Duodenal mucosa (tissue), 2 donors: Measurements from ENCODE around the gene POLR2F.

Source experiments
- H3K27ac ChIP-seq: one replicate; pipeline ENCODE4 v1.7.0; 2013; ENCODE audit warnings: low read depth, low read length
- H3K27me3 ChIP-seq, 2 donors: one replicate each; pipeline ENCODE4 v1.7.0; 2013; ENCODE audit warnings: low read length in 2 of 2, control low read depth in 1 of 2; ENCODE audit not compliant: insufficient read depth in 2 of 2, control insufficient read depth in 1 of 2
- H3K36me3 ChIP-seq, 2 donors: one replicate each; pipeline ENCODE4 v1.7.0; 2013; ENCODE audit warnings: low read length in 2 of 2, control low read depth in 1 of 2; ENCODE audit not compliant: insufficient read depth in 2 of 2, control insufficient read depth in 1 of 2
- H3K4me1 ChIP-seq, 2 donors: one replicate each; pipeline ENCODE4 v1.7.0; 2013; ENCODE audit warnings: low read length in 2 of 2, control low read depth in 1 of 2; ENCODE audit not compliant: insufficient read depth in 2 of 2, control insufficient read depth in 1 of 2
- H3K4me3 ChIP-seq, 2 donors: one replicate each; pipeline ENCODE4 v1.7.0; 2013; ENCODE audit warnings: low read length in 2 of 2, low read depth in 1 of 2
- H3K9ac ChIP-seq, 2 donors: one replicate each; pipeline ENCODE4 v1.7.0; 2013; ENCODE audit warnings: low read length in 2 of 2, low read depth in 1 of 2
- H3K9me3 ChIP-seq, 2 donors: one replicate each; pipeline ENCODE4 v1.7.0; 2013; ENCODE audit warnings: low read length in 2 of 2, control low read depth in 1 of 2; ENCODE audit not compliant: control insufficient read depth in 1 of 2

Gene POLR2F

DNA sequence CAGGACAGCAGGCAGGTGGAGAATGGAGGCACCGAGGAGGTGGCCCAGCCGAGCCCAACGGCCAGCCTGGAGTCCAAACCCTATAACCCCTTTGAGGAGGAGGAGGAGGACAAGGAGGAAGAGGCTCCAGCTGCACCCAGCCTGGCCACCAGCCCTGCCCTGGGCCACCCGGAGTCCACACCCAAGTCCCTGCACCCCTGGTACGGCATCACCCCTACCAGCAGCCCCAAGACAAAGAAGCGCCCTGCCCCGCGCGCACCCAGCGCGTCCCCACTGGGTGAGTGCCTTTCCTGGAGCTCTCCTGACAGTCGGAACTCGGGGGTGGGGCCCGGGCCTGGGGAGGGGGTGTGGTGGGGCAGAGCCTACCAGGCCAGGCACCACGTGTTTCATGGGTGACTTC is 27.7 kb upstream of the POLR2F start:
- Histone ChIP-seq H3K27ac (no peak overlapping the region), H3K9me3 (no peaks in the 10 kb centered on the region), H3K36me3 (peaks cover 19 to 48% of the 10 kb centered on the region in 2 donors), H3K4me1 (peaks cover 19 to 20% of the 10 kb centered on the region in 2 donors), H3K9ac (no peak overlapping the region), H3K27me3 (no peaks in the 10 kb centered on the region), H3K4me3 (no peak overlapping the region)

DNA sequence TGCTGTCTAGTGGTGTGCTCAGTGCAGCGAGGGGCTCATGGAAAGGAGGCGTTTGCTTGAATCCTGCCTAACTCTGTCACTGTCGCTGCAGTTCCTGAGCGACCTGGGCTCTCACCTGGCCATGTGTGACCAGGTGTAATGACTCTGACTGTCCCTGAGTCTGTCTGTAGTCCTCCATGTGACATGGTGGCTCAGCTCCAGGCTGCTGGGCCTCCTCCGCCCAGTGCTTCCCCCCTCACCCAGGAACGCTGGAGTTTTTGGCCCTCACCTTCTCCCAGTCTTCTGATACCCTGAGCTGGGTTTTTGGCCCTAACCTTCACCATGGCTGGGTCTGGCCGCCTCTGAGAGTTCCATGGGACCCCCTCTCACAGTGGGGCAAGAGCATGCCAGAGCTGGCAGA is 27.1 kb upstream of the POLR2F start:
- no peak overlapping the region for H3K4me3 ChIP-seq
- H3K27ac ChIP-seq = no peak overlapping the region
- no peak overlapping the region for H3K9ac ChIP-seq
- no peaks in the 10 kb centered on the region for H3K27me3 ChIP-seq
- H3K9me3 ChIP-seq = no peaks in the 10 kb centered on the region
- peaks cover 19 to 20% of the 10 kb centered on the region in 2 donors for H3K4me1 ChIP-seq
- H3K36me3 ChIP-seq = peaks cover 19 to 52% of the 10 kb centered on the region in 2 donors

DNA sequence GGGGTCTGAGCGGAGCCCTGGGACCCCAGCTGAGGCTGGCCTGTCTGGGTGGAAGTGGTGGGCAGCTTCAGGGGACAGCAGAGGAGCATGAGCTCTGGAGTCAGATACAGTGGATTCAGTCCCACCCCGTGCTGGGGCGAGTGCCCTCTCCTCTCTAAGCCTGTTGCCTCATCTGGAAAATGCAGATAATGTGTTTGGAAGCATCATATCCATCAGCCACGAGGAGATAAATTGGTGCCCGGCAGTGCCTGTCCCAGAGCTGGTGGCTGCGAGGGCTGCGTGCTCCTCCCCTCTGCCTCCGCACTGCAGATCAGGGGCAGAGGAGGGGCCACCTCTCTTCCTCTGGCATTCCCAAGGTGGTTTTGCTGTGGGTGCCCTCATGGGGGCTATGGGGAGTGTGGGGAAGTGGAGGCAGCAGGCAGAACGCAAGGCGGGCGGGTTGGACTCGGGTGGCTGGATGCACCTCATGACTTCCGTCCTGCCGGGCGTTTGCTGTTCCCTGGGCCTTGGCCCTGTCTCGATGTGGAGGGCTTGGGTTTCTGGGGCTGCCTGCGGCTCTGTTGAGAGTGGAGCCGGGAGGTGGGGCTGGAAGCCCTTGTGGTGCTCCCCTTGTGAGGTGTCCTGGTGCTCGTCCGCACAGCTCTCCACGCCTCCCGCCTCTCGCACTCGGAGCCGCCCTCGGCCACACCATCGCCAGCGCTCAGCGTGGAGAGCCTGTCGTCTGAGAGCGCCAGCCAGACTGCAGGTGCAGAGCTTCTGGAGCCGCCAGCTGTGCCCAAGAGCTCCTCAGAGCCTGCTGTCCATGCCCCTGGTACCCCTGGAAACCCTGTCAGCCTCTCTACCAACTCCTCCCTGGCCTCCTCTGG is 26.5 kb upstream of the POLR2F start:
- no peak overlapping the region for H3K9ac ChIP-seq
- no peak overlapping the region for H3K27ac ChIP-seq
- H3K36me3 ChIP-seq = peaks cover 19 to 58% of the 10 kb centered on the region in 2 donors
- H3K4me1 ChIP-seq = peaks cover 20 to 25% of the 10 kb centered on the region in 2 donors
- no peaks in the 10 kb centered on the region for H3K27me3 ChIP-seq
- no peak overlapping the region for H3K4me3 ChIP-seq
- no peaks in the 10 kb centered on the region for H3K9me3 ChIP-seq

DNA sequence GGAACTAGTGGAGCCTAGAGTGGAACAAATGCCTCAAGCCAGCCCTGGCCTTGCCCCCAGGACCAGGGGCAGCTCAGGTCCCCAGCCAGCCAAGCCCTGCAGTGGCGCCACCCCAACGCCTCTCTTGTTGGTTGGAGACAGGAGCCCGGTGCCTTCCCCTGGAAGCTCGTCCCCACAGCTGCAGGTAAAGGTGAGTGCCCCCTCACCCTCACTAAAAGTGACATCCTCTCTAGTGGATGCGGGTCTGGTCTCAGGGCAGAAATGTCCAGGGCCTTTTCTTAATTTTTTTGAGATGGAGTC is 25.9 kb upstream of the POLR2F start:
- no peaks in the 10 kb centered on the region for H3K9me3 ChIP-seq
- peaks cover 19 to 63% of the 10 kb centered on the region in 2 donors for H3K36me3 ChIP-seq
- no peak overlapping the region for H3K27ac ChIP-seq
- H3K4me1 ChIP-seq = peaks cover 25 to 31% of the 10 kb centered on the region in 2 donors
- no peaks in the 10 kb centered on the region for H3K27me3 ChIP-seq
- H3K9ac ChIP-seq = no peak overlapping the region
- H3K4me3 ChIP-seq = no peak overlapping the region

DNA sequence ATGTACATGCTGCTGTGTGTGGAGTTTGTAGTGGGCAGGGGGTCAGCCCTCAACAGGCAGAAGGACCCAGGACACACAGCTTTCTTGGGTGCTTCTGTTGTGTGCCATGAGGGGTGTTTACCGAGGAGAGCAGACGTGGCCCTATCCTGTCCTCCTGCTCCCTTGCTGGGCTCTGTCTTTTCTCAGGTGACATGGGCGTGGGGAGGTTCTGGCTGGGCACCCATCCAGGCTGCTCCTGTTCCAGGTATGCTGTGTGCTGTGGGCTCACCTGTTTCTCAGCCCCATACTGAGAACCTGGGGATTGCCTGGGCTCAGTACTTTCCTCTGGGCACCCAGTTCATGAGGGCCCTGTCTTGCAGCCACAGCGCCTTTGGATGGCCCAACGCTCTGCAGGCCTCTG is 24.1 kb upstream of the POLR2F start:
- Histone ChIP-seq H3K4me3 (no peak overlapping the region), H3K36me3 (peaks cover 19 to 66% of the 10 kb centered on the region in 2 donors), H3K4me1 (peaks cover 34 to 39% of the 10 kb centered on the region in 2 donors), H3K27me3 (no peaks in the 10 kb centered on the region), H3K27ac (no peak overlapping the region), H3K9me3 (no peaks in the 10 kb centered on the region), H3K9ac (no peak overlapping the region)

DNA sequence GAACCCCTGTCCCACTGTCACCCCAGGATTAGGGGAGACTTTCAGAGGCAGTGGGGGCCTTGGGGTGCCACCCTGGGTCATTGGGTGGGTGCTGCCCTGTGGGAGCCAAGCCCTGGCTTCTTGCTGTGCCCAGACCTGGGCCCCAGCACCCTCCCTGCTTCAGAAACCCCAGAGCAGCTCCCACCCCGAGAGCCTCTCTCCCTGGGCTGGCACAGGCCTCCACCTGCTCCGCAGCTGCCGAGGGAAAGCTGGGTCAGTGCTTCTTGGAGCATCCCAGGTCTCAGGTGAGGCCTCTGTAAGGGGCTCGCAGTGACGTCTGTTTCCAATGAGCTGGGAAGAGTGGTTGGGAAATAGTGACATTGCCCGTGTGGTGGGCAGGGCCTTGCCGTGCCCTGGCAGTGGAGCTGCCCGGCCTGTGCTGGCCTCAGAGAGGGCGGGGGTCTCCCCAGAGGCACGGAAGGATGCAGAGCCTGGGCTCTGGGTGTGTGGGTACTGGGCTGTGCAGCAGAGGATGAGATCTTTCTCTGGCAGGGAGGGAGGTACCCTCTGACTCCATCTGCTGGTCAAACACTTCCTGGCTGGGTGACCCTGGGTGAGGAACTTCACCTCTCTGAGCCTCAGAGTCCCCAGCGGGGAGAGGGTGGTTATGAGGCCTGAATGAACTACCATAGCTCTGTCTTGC is 23.1 kb upstream of the POLR2F start:
- peaks cover 19 to 60% of the 10 kb centered on the region in 2 donors for H3K36me3 ChIP-seq
- no peaks in the 10 kb centered on the region for H3K27me3 ChIP-seq
- H3K27ac ChIP-seq = no peak overlapping the region
- no peaks in the 10 kb centered on the region for H3K9me3 ChIP-seq
- no peak overlapping the region for H3K9ac ChIP-seq
- no peak overlapping the region for H3K4me3 ChIP-seq
- H3K4me1 ChIP-seq = peaks cover 23 to 29% of the 10 kb centered on the region in 2 donors

DNA sequence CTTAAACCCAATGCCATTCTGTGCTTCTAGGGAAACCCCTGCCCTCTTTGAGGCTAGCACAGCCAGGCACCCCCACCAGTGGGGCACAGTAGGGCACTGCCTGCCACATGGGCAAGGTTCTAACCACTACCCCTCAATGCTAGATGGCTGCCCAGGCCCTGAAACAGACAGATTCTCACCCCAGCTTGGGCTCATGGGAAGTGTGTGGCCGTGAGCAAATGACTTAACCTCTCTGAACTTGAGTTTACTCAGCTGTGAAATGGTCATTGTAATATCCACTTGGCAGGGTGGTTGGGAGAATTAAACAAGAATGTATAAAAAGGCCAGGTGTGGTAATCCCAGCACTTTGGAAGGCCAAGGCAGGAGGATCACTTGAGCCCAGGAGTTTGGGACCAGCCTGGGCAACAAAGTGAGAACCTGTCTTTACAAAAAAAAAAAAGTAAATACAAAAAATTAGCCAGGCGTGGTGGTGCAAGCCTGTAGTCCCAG is 22.5 kb upstream of the POLR2F start:
- no peaks in the 10 kb centered on the region for H3K9me3 ChIP-seq
- peaks cover 14 to 55% of the 10 kb centered on the region in 2 donors for H3K36me3 ChIP-seq
- no peaks in the 10 kb centered on the region for H3K27me3 ChIP-seq
- peaks cover 23 to 28% of the 10 kb centered on the region in 2 donors for H3K4me1 ChIP-seq
- no peak overlapping the region for H3K9ac ChIP-seq
- no peak overlapping the region for H3K4me3 ChIP-seq
- H3K27ac ChIP-seq = no peak overlapping the region

DNA sequence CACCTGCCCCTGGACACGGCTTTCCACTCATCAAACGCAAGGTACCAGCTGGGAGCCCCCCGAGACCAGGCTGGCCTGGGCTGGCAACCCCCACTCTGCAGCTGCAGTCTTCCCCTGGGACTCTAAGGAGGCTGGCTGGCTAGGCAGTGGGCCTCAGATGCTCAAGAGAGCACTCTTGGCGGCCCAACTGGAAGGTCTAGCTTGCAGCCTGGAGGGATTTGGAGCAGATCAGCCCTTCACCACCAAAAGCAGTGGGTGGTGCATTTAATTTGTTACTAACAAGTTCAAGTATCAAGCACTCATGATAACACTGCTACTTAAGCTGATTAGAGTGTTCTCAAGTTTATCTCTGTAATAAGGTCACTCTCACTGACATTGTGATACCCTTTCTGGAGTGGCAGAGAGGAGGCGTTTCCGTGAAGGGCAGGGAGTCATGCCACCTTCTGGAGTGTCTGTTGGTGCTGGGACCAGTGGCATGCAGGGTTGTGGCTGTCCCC is 21.6 kb upstream of the POLR2F start:
- H3K9me3 ChIP-seq = no peaks in the 10 kb centered on the region
- peaks cover 7 to 45% of the 10 kb centered on the region in 2 donors for H3K36me3 ChIP-seq
- no peak overlapping the region for H3K9ac ChIP-seq
- H3K4me3 ChIP-seq = no peak overlapping the region
- peaks cover 23 to 28% of the 10 kb centered on the region in 2 donors for H3K4me1 ChIP-seq
- H3K27me3 ChIP-seq = no peaks in the 10 kb centered on the region
- H3K27ac ChIP-seq = no peak overlapping the region

DNA sequence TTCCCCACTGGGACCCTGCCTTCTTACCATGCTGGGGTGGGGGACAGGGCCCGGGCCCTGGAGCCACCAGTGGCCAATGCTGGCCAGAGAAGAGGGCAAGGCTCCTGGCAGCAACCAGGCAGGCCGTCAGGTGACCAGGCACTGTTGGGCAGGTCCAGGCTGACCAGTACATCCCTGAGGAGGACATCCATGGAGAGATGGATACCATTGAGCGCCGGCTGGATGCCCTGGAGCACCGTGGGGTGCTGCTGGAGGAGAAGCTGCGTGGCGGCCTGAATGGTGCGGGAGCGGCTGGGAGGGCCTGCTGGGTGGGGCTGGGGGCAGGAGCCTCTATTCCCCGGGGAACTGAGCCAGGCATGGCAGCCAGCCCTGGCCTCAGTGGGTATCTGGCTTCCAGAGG is 21.1 kb upstream of the POLR2F start:
- Histone ChIP-seq H3K9me3 (no peaks in the 10 kb centered on the region), H3K4me3 (no peak overlapping the region), H3K36me3 (peaks cover 7 to 41% of the 10 kb centered on the region in 2 donors), H3K9ac (no peak overlapping the region), H3K27me3 (no peaks in the 10 kb centered on the region), H3K27ac (no peak overlapping the region), H3K4me1 (peaks cover 23 to 28% of the 10 kb centered on the region in 2 donors)
